HG03432 (cell line): ENCODE measurements around the gene S1PR1.
A peak's percentile ranks its signal among the peaks of the same experiment; 100 is the strongest.
"Not testable (repeated sequence)": the region's sequence is repeated elsewhere in the genome, so short reads cannot be mapped to it uniquely, and the experiment has no call there.

Source experiments
- ATAC-seq: cut with Tn5 transposase; IDR thresholded peaks from one replicate; pipeline ENCODE4 v1.9.1; 2021; ENCODE audit warnings: mild to moderate bottlenecking, moderate library complexity; ENCODE audit not compliant: unreplicated experiment

S1PR1 gene

DNA sequence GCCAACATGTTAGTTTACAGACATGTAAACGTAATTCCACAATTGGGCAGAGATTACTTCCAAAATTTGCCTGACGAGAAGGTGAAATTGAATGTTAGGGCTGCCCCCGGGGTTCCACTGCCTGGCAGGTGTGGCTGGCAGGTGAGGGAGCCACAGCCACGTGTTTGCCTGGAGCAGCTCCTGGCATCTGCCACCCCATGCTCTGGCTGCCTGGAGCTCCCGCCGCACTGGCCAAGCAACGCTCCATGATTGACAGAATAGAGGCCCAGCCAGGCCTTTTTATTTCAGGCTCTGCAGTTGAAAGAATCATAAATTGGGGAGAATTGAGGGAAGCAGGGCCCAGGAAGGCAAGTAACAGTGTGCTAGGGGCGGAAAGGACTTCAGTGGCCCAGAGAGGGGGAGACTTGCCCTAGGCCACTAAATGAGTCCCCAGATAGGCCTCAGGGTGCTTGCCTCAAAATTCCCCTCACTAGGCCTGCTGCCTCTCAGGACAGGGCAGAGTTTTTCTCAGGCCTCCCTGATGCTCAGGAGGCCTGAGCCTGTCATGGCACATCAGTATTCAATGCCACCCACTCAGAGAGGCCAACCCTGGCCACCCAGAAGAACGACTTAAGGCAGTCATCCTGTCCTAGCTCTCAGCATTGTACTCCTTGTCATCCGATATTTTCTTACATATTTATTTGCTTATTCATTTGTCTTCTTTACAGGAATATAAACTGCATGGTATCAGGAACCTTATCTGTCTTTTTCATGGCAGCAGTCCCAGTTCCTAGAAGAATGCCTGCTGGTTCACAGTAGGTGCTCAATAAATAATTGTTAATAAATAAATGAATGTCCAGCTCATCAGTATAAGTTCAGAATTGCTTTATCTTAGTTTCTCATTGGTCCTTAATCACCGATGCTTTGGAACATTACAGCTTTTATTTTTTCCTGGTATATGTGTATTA is 16.6 kb upstream of the S1PR1 start:
- no peak for ATAC-seq

DNA sequence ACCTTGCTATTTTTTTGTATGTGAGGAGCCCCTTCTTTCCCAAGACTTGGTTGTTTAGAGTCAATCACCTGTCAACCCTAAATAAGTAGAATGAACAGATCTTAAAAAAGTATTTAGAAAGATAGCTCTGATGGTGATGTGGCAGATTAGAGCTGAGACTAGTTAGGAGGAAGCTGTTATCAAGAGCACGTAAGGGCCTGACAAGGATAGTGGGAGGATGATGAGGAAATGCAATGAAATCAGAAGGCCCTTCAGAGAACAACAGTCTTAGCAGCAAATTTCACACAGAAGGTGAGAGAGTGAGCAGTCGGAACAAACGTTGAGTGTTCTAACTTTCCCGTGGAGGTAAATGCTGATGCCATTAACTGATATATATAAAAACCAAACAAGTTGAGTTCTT is 15.9 kb upstream of the S1PR1 start:
- no peak for ATAC-seq

GRCh38 chr1:101221945-101222429 is 14.8 kb upstream of the S1PR1 start:
- ATAC-seq, result peak; percentile 98

- ATAC-seq, result no peak
Measured at GRCh38 chr1:101227837-101228236, 9.0 kb upstream of the S1PR1 start.

- no peak for ATAC-seq
Measured at GRCh38 chr1:101228424-101229134, 8.2 kb upstream of the S1PR1 start.

- ATAC-seq, result not testable (repeated sequence)
Measured at GRCh38 chr1:101232182-101232581, 4.6 kb upstream of the S1PR1 start.

- ATAC-seq, result no peak
Measured at GRCh38 chr1:101233495-101233894, 3.3 kb upstream of the S1PR1 start.

GRCh38 chr1:101235216-101235695 is 1.6 kb upstream of the S1PR1 start:
- no peak for ATAC-seq

- ATAC-seq, result peak; percentile 65
Measured at GRCh38 chr1:101235696-101236515, 913 bp upstream of the S1PR1 start.

- ATAC-seq, result no peak
Measured at GRCh38 chr1:101237229-101237837, 514 bp downstream of the S1PR1 start.

DNA sequence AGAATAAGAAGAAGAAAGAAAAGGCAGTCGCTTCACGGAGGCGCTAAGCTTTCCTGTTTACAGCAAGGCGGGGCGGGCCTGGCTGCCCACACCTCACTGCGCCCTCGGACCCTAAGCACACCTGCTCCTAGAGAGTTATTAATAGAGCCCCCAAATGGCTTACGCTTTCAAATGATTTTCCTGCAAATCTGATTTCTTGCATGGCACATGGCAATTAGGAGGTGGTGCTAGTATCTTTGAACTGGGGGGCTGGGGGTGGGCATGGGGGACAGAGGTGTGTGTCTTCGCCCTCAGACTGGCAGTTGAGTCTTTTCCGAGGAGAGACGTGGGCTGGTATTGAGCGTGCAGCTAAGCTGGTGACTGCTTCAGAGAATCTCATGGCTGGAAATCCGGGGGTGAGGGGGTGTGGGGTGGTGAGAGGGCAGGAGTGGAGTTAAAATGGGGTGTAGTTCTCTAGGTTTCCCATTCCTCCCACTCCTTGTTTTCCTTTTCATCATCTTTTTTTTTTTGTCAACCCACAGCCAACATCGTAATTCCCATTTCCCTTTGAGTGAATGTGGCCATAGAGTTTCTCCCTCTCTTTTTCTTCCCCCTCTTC is 1.3 kb downstream of the S1PR1 start:
- ATAC-seq, result peak; percentile 12

DNA sequence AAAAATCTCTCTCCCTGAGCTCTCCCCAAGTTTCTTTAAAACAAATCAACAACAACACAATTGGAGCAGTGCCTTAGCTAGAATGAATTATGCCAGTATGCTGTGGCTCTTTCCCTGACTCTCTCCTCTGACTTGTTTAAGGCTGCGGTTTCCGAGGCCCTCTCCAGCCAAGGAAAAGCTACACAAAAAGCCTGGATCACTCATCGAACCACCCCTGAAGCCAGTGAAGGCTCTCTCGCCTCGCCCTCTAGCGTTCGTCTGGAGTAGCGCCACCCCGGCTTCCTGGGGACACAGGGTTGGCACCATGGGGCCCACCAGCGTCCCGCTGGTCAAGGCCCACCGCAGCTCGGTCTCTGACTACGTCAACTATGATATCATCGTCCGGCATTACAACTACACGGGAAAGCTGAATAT is 1.9 kb downstream of the S1PR1 start:
- ATAC-seq, result peak; percentile 25

DNA sequence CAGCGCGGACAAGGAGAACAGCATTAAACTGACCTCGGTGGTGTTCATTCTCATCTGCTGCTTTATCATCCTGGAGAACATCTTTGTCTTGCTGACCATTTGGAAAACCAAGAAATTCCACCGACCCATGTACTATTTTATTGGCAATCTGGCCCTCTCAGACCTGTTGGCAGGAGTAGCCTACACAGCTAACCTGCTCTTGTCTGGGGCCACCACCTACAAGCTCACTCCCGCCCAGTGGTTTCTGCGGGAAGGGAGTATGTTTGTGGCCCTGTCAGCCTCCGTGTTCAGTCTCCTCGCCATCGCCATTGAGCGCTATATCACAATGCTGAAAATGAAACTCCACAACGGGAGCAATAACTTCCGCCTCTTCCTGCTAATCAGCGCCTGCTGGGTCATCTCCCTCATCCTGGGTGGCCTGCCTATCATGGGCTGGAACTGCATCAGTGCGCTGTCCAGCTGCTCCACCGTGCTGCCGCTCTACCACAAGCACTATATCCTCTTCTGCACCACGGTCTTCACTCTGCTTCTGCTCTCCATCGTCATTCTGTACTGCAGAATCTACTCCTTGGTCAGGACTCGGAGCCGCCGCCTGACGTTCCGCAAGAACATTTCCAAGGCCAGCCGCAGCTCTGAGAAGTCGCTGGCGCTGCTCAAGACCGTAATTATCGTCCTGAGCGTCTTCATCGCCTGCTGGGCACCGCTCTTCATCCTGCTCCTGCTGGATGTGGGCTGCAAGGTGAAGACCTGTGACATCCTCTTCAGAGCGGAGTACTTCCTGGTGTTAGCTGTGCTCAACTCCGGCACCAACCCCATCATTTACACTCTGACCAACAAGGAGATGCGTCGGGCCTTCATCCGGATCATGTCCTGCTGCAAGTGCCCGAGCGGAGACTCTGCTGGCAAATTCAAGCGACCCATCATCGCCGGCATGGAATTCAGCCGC is 2.5 kb downstream of the S1PR1 start:
- no peak for ATAC-seq

GRCh38 chr1:101240041-101240430 is 3.2 kb downstream of the S1PR1 start:
- ATAC-seq, result no peak

- no peak for ATAC-seq
Measured at GRCh38 chr1:101241485-101242225, 4.8 kb downstream of the S1PR1 start.

DNA sequence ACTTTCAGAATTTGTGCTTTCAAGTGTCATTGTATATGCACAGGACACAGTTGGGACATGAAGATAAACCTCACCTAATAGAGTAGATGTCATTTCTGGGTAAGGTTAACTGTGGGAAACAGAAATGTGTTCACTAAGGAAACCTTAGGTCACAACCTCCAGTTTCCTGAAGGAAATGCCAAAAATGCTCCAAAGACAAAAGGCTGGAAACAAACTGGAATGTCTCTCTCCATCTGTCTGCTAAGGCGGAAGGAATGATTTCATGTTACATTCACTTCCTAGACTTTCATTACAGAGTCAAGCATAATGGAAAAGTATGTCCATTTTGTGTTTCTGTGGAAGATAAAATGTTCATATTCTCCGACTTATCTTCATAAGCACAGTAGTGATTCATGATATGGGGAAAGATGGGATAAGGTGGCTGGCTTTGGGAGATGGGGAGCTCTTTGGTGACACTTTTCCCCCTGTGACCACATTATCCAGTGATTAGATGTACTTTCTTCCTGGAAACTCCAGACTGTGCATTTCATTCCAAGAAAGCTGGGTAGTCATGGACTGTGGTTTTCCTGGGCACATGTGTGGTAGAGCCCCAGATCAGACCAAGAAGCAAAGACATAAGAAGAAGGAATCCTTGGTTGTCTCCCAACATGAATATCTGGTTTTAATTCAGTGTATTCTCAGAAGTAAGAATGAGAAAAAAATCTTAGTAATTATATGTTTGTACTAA is 5.7 kb downstream of the S1PR1 start:
- no peak for ATAC-seq

DNA sequence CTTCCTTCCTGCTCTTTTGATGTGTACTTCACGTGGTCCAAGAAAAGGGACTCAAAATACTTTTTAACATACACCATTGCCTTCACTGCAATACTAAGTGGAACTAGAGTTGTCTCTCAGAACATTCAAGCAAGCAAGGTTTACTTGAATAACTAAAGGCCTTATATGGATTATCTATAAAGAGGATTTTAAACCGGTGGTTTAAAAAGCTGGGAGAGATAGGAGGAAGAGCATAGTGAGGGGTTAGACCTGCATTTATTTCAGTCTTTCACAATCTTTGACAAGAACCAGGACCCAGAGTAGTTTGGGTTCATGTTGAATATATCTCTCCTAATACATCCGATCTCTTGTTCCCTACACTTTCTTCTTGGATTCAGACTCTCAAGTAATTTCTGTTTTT is 6.9 kb downstream of the S1PR1 start:
- no peak for ATAC-seq

DNA sequence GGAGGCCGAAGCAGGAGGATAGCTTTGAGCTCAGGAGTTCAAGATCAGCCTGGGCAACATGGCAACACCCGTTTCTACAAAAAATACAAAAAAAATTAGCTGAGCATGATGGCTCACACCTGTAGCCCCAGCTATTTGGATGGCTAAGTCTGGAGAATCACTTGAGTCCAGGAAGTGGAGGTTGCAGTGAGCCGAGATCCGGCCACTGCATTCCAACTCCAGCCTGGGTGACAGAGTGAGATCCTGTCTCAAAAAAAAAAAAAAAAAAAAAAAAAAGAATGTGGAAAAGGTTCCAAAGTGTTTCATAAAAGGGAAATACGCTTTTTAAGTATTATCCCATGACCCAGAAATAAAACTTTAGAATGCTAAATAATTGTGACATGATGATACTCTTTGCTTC is 8.0 kb downstream of the S1PR1 start:
- ATAC-seq, result no peak
